Epithelial cell of alveolus of lung (primary cell): ENCODE data around the gene PANX3. TPM values are rescaled to one million over a fixed set of nuclear protein-coding genes. Genes with fewer than 3 reads are reported as not detected.

Source experiments
- total RNA-seq: library from RNA; depleted of rRNA; stranded (reverse); fragments of >200 nt; gene quantifications from 2 replicates; pipeline ENCODE4 v1.2.1, GENCODE V29; 2015

PANX3 gene, protein sequence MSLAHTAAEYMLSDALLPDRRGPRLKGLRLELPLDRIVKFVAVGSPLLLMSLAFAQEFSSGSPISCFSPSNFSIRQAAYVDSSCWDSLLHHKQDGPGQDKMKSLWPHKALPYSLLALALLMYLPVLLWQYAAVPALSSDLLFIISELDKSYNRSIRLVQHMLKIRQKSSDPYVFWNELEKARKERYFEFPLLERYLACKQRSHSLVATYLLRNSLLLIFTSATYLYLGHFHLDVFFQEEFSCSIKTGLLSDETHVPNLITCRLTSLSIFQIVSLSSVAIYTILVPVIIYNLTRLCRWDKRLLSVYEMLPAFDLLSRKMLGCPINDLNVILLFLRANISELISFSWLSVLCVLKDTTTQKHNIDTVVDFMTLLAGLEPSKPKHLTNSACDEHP
- not detected in 2 replicates for total RNA-seq

GRCh38 chr11:124611064-124611463 lies at the start of gene PANX3:
TSS of gene PANX3 (plus strand) at chr11:124611428. CDS start at chr11:124611557, 129 bp downstream.

DNA sequence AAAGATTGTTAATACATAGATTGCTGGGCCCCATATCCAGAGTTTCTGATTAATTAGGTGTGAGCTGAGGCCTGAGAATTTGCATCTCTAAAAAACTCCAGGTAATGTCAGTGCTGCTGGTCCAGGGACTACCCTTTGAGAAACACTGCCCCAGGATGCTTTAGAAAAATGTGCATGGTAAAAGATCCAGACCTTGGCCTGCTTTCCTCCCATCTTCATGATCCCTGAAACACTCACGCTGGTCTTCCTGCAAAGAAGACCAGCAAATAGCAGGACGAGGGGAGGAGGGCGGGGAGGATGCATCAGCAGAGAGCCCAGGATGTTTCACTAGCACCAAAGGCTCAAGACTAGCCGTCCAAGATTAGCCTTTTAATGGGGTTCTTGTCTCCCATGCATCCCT lies 41.5 kb upstream of the PANX3 start, which contains the start of gene OR8A1:
Gene OR8A1 (plus strand): TSS at position 301 of the 400 bp plus-strand sequence. CDS start 123 bp downstream, outside the sequence.

DNA sequence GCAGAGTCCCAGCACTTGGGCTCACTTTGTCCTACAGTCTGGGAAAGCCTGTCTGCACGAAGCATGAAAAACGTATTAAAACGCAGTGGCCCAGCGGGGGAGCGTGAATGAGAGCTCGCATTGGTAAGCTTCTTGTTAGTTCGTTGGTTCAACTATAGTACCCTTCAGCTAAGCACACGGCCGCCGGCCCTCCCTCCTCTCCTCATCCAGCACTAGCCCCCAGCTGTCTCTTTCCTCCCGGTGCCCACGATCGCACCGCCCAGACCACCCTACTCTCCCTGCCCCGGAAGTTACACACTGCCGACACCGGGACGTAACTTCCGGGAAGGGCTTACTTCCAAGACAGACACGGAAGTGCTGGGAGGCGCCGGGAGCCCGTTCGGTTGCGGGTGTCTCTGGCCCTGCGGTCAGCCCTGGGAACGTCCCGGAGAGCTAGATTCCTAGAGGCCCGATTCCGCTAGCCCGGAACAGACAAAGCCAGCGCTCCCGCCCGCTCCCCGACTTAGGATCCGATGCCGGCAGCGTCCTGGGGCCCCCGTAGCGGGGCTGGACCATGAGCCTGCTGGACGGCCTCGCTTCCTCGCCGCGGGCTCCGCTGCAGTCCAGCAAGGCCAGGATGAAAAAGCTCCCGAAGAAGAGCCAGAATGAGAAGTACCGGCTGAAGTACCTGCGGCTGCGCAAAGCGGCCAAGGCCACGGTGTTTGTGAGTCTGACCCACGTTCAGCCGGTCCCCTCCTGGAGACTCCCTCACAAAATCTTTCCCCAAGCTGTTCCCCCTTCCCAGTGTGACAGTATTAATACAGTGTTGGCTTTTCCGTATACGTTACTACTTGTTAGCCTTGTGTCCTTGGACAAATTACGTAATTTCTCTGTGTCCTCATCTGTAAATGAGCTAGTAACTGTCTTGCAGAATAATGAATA lies 11.6 kb downstream of the PANX3 start, which contains the start of gene TBRG1:
Gene TBRG1 (plus strand): TSS at position 334 of the 921 bp plus-strand sequence. CDS start 220 bp downstream, at position 554.

Other genes starting within 250 kb of the PANX3 start
- not detected in 2 replicates for gene OR8B2, start 226.9 kb upstream of the PANX3 start, total RNA-seq
- not detected in 2 replicates for gene OR8B3, start 212.4 kb upstream of the PANX3 start, total RNA-seq
- not detected in 2 replicates for gene OR8B4, start 186.6 kb upstream of the PANX3 start, total RNA-seq
- gene OR8B8, start 165.7 kb upstream of the PANX3 start, total RNA-seq: not detected in 2 replicates
- gene OR8B12, start 67.8 kb upstream of the PANX3 start, total RNA-seq: not detected in 2 replicates
- gene OR8A1, start 41.4 kb upstream of the PANX3 start, total RNA-seq: not detected in 2 replicates
- gene TBRG1, start 11.4 kb downstream of the PANX3 start, total RNA-seq: 25.9 and 36.2 TPM in 2 replicates
- gene SIAE, start 62.3 kb downstream of the PANX3 start, total RNA-seq: 15.6 and 28.3 TPM in 2 replicates
- gene SPA17, start 62.5 kb downstream of the PANX3 start, total RNA-seq: 15.3 and 16.3 TPM in 2 replicates
- 1.0 and 9.6 TPM in 2 replicates for gene NRGN, start 128.5 kb downstream of the PANX3 start, total RNA-seq
- 1.3 TPM in 1 of 2 replicates, not detected in the other for gene VSIG2, start 140.8 kb downstream of the PANX3 start, total RNA-seq
- gene ESAM, start 150.9 kb downstream of the PANX3 start, total RNA-seq: 2.2 and 5.6 TPM in 2 replicates
- 6.1 and 8.8 TPM in 2 replicates for gene MSANTD2, start 189.0 kb downstream of the PANX3 start, total RNA-seq